Right kidney (tissue), 9 donors: ENCODE results near the gene GAS7.
A peak's percentile ranks its signal among the peaks of the same experiment; 100 is the strongest.

Experiments
- DNase-seq: peaks from one replicate; pipeline ENCODE4 v3.0.0-alpha.2; 2016
- long read RNA-seq, 8 donors: transcript quantifications; one replicate each; lab custom pipeline, GENCODE V29; 2026

The GAS7 gene
- long read RNA-seq, donor 1, full-length matches to known transcripts, result 3 of 3 reads
- long read RNA-seq, donor 1, partial matches to known transcripts, result 0 of 3 reads
- long read RNA-seq, donor 1, other reads (novel, unspliced or antisense), result 0 of 3 reads
- long read RNA-seq, donor 2, partial matches to known transcripts, result 0 of 1 reads
- long read RNA-seq, donor 2, other reads (novel, unspliced or antisense), result 0 of 1 reads
- long read RNA-seq, donor 3, full-length matches to known transcripts, result 1 of 1 reads
- long read RNA-seq, donor 3, partial matches to known transcripts, result 0 of 1 reads
- long read RNA-seq, donor 3, other reads (novel, unspliced or antisense), result 0 of 1 reads
- long read RNA-seq, donor 4, full-length matches to known transcripts, result 1 of 1 reads
- long read RNA-seq, donor 4, partial matches to known transcripts, result 0 of 1 reads
- long read RNA-seq, donor 4, other reads (novel, unspliced or antisense), result 0 of 1 reads
- long read RNA-seq, donor 5, full-length matches to known transcripts, result 1 of 1 reads
- long read RNA-seq, donor 5, partial matches to known transcripts, result 0 of 1 reads
- long read RNA-seq, donor 5, other reads (novel, unspliced or antisense), result 0 of 1 reads
- long read RNA-seq, donor 6, partial matches to known transcripts, result 0 of 1 reads
- long read RNA-seq, donor 6, other reads (novel, unspliced or antisense), result 0 of 1 reads
- long read RNA-seq, donor 7, result 0 reads
- long read RNA-seq, donor 8, result 0 reads

- DNase-seq, result peak; percentile 79
These were observed at the start of gene GAS7 for GRCh38 chr17:10198509-10199249. Gene GAS7, minus strand, starts transcription at chr17:10198606.

GRCh38 chr17:10247810-10248209 is 49.4 kb upstream of the GAS7 start:
- DNase-seq, result no peak

GRCh38 chr17:10243883-10244844 is 45.8 kb upstream of the GAS7 start:
- DNase-seq, result no peak

DNA sequence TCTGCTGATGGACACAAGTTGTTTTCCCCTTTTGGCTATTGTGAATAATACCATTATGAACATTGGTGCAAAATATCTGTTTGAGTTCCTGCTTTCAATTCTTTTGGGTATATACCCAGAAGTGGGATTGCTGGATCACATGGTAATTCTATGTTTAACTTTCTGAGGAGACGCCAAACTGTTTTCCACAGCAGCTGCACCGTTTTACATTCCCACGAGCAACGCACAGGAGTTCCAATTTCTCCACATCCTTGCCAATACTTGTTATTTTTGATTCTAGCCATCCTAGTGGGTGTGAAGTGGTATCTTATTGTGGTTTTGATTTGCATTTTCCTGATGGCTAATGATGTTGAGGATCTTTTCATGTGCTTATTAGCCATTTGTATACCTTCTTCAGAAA is 43.4 kb upstream of the GAS7 start:
- no peak for DNase-seq

DNA sequence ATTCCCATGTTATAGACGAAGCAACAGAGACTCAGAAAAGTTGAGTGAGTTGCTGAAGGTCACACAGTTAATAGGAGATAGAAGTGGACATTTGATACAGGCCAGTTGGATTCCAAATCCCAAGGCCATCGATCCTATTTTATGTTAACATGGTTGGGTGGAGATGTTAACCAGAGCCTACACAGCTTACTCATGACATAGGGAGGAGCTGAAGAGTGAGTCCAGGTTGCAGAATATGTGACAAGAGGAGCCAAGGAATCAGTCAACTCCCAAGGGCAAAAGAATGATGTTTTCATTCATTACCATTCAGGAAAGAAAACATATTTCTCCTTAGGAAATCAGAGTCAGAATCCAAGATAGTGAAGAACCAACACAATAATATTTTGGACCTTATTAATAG is 40.3 kb upstream of the GAS7 start:
- no peak for DNase-seq

GRCh38 chr17:10234033-10234432 is 35.6 kb upstream of the GAS7 start:
- no peak for DNase-seq

DNA sequence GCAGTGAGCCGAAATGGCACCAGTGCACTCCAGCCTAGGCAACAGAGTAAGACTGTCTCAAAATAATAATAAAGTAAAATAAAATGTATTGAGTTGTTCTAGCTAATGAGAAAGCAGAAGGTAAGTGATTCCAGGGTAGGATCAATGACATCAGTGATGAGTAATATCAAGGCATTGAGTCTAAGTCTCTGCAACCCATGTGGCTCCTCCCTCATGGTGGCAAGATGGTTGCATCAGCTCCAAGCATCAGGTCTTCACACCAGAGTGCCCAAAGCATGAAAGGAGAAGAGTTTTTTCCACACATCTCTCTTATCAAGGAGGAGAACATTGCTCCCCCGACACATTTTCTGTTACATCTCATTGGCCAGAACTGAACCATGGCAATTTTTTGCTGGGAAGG is 34.8 kb upstream of the GAS7 start:
- no peak for DNase-seq

GRCh38 chr17:10229181-10229580 is 30.8 kb upstream of the GAS7 start:
- DNase-seq, result no peak

DNA sequence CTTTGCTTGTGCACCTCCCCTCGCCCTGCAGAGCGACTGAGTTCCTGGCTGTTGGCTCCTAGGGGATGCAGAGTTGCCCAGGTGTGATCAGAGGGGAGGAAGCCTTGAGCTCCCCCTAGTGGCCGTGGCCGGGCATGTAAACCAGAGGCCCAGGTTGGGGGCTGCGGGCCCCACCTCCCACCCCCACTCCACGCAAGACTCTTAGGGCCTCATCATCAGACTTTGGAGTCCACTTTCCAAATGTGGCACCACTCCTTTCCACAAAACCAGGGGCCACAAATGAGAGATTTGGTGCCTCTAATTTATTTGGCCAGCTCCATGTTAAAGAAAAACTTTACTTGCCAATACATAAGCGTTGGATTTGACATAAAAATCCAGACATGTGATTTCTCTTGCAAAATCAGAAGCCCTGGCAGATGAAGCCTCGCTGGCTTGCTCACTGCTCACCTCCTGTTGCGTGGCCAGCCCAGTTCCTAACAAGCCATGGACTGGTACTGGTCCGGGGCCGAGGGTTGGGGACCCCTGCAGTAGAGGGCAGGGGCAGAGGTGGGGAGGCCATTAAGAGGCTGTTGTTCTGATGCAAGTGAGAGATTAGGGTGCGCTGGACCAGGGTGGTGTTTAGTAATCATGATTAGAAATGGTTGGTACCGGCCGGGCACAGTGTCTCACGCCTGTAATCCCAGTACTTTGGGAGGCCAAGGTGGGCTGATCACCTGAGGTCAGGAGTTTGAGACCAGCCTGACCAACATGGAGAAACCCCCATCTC is 28.7 kb upstream of the GAS7 start:
- DNase-seq, result peak; percentile 22

- DNase-seq, result no peak
These were observed 26.3 kb upstream of the GAS7 start for GRCh38 chr17:10224582-10225195.

- DNase-seq, result no peak
These were observed 20.8 kb upstream of the GAS7 start for GRCh38 chr17:10219193-10219592.

GRCh38 chr17:10217916-10218315 is 19.5 kb upstream of the GAS7 start:
- DNase-seq, result no peak

DNA sequence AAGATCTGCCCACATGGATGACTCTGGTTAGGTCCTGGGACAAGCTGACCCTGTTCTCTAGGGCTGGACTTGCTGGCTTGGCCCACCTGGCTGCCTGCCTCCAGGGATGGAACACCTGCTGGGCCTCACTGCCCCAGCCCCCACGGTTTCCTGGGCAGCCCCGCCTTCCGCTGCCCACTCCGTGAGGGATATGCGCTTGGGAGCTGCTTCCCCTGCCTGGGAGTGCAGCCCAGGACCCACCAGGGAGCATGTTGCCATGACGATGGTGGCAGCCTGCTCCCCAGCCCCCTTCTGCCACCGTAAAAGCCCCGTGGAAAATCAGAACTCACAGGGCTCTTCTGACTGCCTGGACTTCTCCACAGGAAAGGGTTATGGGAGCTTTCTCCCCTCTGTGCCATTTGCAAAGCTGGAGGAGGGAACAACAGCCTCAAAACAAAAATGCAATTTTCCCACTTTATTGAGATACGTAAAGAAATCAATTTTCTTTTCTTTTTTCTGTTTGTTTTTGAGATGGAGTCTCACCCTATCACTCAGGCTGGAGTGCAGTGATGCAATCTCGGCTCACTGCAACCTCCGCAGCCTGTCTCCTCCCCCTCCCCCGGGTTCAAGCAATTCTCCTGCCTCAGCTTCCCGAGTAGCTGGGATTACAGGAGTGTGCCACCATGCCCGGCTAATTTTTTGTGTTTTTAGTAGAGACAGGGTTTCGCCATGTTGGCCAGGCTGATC is 18.0 kb upstream of the GAS7 start:
- DNase-seq, result peak; percentile 39

- DNase-seq, result no peak
These were observed 16.9 kb upstream of the GAS7 start for GRCh38 chr17:10215286-10215685.

GRCh38 chr17:10211666-10212065 is 13.3 kb upstream of the GAS7 start:
- DNase-seq, result no peak

DNA sequence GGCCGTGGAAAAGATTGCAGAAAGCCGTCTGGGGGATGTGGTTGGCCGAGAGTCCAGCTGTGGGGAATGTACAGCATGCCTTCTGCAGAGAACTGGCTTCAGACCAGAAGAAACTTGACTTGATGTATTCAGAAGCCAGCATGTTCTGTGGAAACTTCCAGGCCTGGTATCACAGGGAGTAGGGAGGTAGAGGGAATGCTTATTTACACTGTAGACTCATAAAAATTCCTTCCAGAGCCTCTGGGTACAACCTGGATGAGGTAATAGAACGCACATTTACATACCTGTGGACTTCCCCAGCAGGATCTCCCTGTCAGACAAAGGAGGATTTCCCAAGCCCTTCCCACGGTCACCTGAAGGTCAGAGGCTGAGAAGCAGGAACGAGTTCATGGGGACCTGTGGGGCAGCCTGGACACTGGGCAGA is 11.8 kb upstream of the GAS7 start:
- DNase-seq, result peak; percentile 12

GRCh38 chr17:10208604-10209193 is 10.3 kb upstream of the GAS7 start:
- no peak for DNase-seq

GRCh38 chr17:10207153-10207552 is 8.7 kb upstream of the GAS7 start:
- no peak for DNase-seq

GRCh38 chr17:10205549-10206185 is 7.3 kb upstream of the GAS7 start:
- DNase-seq, result no peak
